Measurements from ENCODE around the gene RHBDL1. TPM values are rescaled to one million over a fixed set of nuclear protein-coding genes. Genes with fewer than 3 reads are reported as not detected.
A peak's percentile ranks its signal among the peaks of the same experiment; 100 is the strongest.

The RHBDL1 gene
- total and polyA plus RNA-seq, 2 of the 8 experiments (the other 6 are each of a cell fraction or from before 2014, with no cell fraction given) = 4.0 to 8.1 TPM

- no peak overlapping the region for H3K4ac ChIP-seq (replicated peaks; ENCODE audit: insufficient read length, low read depth, low read length)
- H3K27ac ChIP-seq (ENCODE audit: low read depth, low read length) = no peak overlapping the region
- no peak for FAIRE-seq
- TF ChIP-seq RBBP5 (IDR thresholded peaks at IDR 0.05; ENCODE audit: borderline replicate concordance, low read depth, low read length) = no peak
- TF ChIP-seq SIRT6 (IDR thresholded peaks at IDR 0.05; ENCODE audit: low read length) = no peak
- no peak for TF ChIP-seq BCL11A (IDR thresholded peaks at IDR 0.05; ENCODE audit: low read depth in 2 of 2, low read length in 2 of 2)
- TF ChIP-seq, protein P1, sequence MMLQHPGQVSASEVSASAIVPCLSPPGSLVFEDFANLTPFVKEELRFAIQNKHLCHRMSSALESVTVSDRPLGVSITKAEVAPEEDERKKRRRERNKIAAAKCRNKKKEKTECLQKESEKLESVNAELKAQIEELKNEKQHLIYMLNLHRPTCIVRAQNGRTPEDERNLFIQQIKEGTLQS (IDR thresholded peaks at IDR 0.05; ENCODE audit: insufficient read depth, low read depth, low read length) = no peak
- TF ChIP-seq GTF2F1 (IDR thresholded peaks at IDR 0.05; ENCODE audit: borderline replicate concordance, low read depth, low read length) = no peak
- TF ChIP-seq RNF2 (IDR thresholded peaks at IDR 0.05; ENCODE audit: borderline replicate concordance, low read depth, low read length, missing control alignments, poor library complexity, severe bottlenecking) = no peak
- no peak for TF ChIP-seq TBP (IDR thresholded peaks at IDR 0.05; ENCODE audit: low read depth, low read length)
These were observed 49.5 kb downstream of the RHBDL1 start for GRCh38 chr16:725041-725376.

More at GRCh38 chr16:725041-725376, 49.5 kb downstream of the RHBDL1 start:
- Histone ChIP-seq H3K4me3 (ENCODE audit: extremely low read depth in 1 of 4, insufficient read depth in 2 of 4, low read depth in 3 of 4, low read length in 4 of 4) (no peak overlapping the region), H3K9me3 (ENCODE audit: insufficient read depth in 2 of 2, low read depth in 1 of 2, low read length in 1 of 2) (no peaks in the 10 kb centered on the region; a peak in 1 of 4 replicates), H3K18ac (ENCODE audit: extremely low read depth, low read length) (no peak overlapping the region), H2BK15ac (ENCODE audit: low read length) (no peak overlapping the region), H2BK12ac (ENCODE audit: low read depth, low read length) (no peak overlapping the region), H3K36me3 (ENCODE audit: control insufficient read depth in 2 of 4, insufficient read depth in 4 of 4, low read length in 3 of 4) (peaks cover 0 to 6% (median 0%) of the 10 kb centered on the region in 4 experiments; a peak in 1 of 8 replicates), H4K20me1 (replicated peaks in 1 of 2; ENCODE audit: control insufficient read depth in 1 of 2, insufficient read depth in 2 of 2, low read length in 2 of 2) (peaks cover 4 to 12% of the 10 kb centered on the region in 2 experiments), H3K9ac (replicated peaks in 1 of 4; ENCODE audit: extremely low read depth in 1 of 4, low read depth in 3 of 4, low read length in 3 of 4) (no peak overlapping the region), H3K4me2 (ENCODE audit: insufficient read depth in 1 of 2, low read depth in 2 of 2, low read length in 2 of 2) (no peak overlapping the region), H3K23me2 (ENCODE audit: low read depth, low read length) (peaks cover 27% of the 10 kb centered on the region; the same call in 1 of the 2 replicates), H3K23ac (ENCODE audit: insufficient read length) (no peak overlapping the region), H3K79me2 (ENCODE audit: control insufficient read depth in 1 of 2, insufficient read depth in 2 of 2, low read length in 2 of 2) (no peaks in the 10 kb centered on the region), H4K91ac (replicated peaks; ENCODE audit: insufficient read length, low read length) (no peak overlapping the region), H3K14ac (ENCODE audit: insufficient read length) (no peak overlapping the region), H4K8ac (ENCODE audit: extremely low read depth, insufficient read depth, low read length) (no peak overlapping the region), H4K5ac (ENCODE audit: insufficient read length, low read depth, low read length) (no peak overlapping the region), H3K4me1 (replicated peaks in 1 of 4; ENCODE audit: control insufficient read depth in 3 of 4, insufficient read depth in 4 of 4, low read length in 3 of 4) (peaks cover 0 to 18% (median 11%) of the 10 kb centered on the region in 4 experiments; a peak in 5 of 7 replicates), H3K27me3 (replicated peaks in 1 of 4; ENCODE audit: control insufficient read depth in 3 of 4, extremely low read depth in 1 of 4, insufficient read depth in 3 of 4, low read length in 3 of 4) (peaks cover 0 to 16% (median 5%) of the 10 kb centered on the region in 4 experiments; a peak in 4 of 7 replicates), H2AFZ (ENCODE audit: low read length) (no peak overlapping the region), H2BK20ac (ENCODE audit: low read length) (no peak overlapping the region), H2BK120ac (replicated peaks; ENCODE audit: low read depth, low read length) (no peak overlapping the region), H3K56ac (replicated peaks; ENCODE audit: insufficient read length, low read depth, low read length) (no peak overlapping the region), H2BK5ac (ENCODE audit: low read depth, low read length) (no peak overlapping the region), H2AK5ac (ENCODE audit: low read depth, low read length) (no peak overlapping the region), H3K79me1 (ENCODE audit: low read depth, low read length) (no peaks in the 10 kb centered on the region)
- DNase-seq (ENCODE audit: low read depth in 1 of 2, low spot score in 2 of 2) = peak in 1 of 2 experiments; percentile 39
- POLR2A ChIA-PET (ENCODE audit: partially characterized antibody) = interaction anchor here (1.1 to 23.0 kb wide), 15 partner anchors 2 to 76 kb away, joined by 3 to 353 read pairs (median 7); partner anchors contain the start of genes ANTKMT, CCDC78, CHTF18 and CIAO3
- CTCF ChIA-PET (ENCODE audit: partially characterized antibody) = interaction anchor here (0.5 to 35.8 kb wide), 4 partner anchors 8 to 76 kb away, joined by 3 to 977 read pairs (median 700); partner anchors contain the start of genes ANTKMT, CCDC78, CHTF18 and CIAO3
- 80% methylated on average over 7 of the region's 7 CpGs; no CpG with 5 or more reads in 1 of the 2 experiments for WGBS, 2 experiments (ENCODE audit: extremely low coverage in 1 of 2, insufficient coverage in 1 of 2, insufficient read length in 1 of 2, insufficient replicate concordance in 2 of 2, low coverage in 1 of 2, low lambda C conversion rate in 2 of 2, missing lambda C conversion rate in 1 of 2)
